IMR-90 (cell line): ENCODE data around the gene P2RY2. TPM values are rescaled to one million over a fixed set of nuclear protein-coding genes. Genes with fewer than 3 reads are reported as not detected.

ENCODE experiments used
- ATAC-seq: fragments of 200-7000 bp; cut with Tn5 transposase; 2 replicates; pipeline ENCODE4 v1.9.1; 2020; ENCODE audit warnings: low read depth, mild to moderate bottlenecking, moderate library complexity
- BruUV-seq: library from RNA; stranded (reverse); fragments of 400-500 nt; replicated peaks from 2 replicates; lab custom pipeline; 2021; lab: Mats Ljungman, UMichigan
- CTCF ChIA-PET: fragments of 300-600 bp; formaldehyde crosslinking; extraction: SDS; loops from one replicate; lab custom pipeline; 2021; ENCODE audit warnings: antibody characterized with exemption; lab: Yijun Ruan, JAX
- POLR2A ChIA-PET: fragments of 300-600 bp; sonication (Branson Sonifier 250); formaldehyde crosslinking; loops from one replicate; lab custom pipeline; 2022; ENCODE audit warnings: antibody characterized with exemption; ENCODE audit not compliant: unreplicated experiment; lab: Charles Lee
- DNase-seq: peaks from one replicate; pipeline ENCODE4 v3.0.0; 2013
- H2AFZ ChIP-seq: replicated peaks from 2 replicates; pipeline ENCODE3; 2013; ENCODE audit warnings: low read length, mild to moderate bottlenecking; ENCODE audit not compliant: poor library complexity
- H2AK5ac ChIP-seq: 2 replicates; pipeline ENCODE4 v1.6.1; 2013; ENCODE audit warnings: low read depth, low read length, inconsistent platforms
- H2AK9ac ChIP-seq: replicated peaks from 2 replicates; pipeline ENCODE3; 2013; ENCODE audit warnings: mild to moderate bottlenecking, low read depth, low read length, moderate library complexity; ENCODE audit not compliant: poor library complexity
- H2BK120ac ChIP-seq: 2 replicates; pipeline ENCODE4 v1.6.1; 2013; ENCODE audit warnings: low read depth, low read length, inconsistent platforms
- H2BK15ac ChIP-seq: 3 replicates; pipeline ENCODE4 v1.6.1; 2013; ENCODE audit warnings: low read depth, low read length, inconsistent platforms
- H2BK20ac ChIP-seq: 2 replicates; pipeline ENCODE4 v1.6.1; 2013; ENCODE audit warnings: low read depth, mild to moderate bottlenecking, inconsistent platforms, low read length, moderate library complexity
- H2BK5ac ChIP-seq: 2 replicates; pipeline ENCODE4 v1.6.1; 2013; ENCODE audit warnings: mild to moderate bottlenecking, low read depth, low read length, inconsistent platforms; ENCODE audit not compliant: poor library complexity, severe bottlenecking
- H3K14ac ChIP-seq: replicated peaks from 2 replicates; pipeline ENCODE4 v1.6.1; 2013; ENCODE audit warnings: low read depth, low read length, inconsistent platforms
- H3K18ac ChIP-seq: 2 replicates; pipeline ENCODE4 v1.6.1; 2013; ENCODE audit warnings: low read depth, low read length, control low read depth
- H3K23ac ChIP-seq: 2 replicates; pipeline ENCODE4 v1.6.1; 2013; ENCODE audit warnings: low read depth, low read length, inconsistent platforms
- H3K27ac ChIP-seq: 2 replicates; pipeline ENCODE4 v1.5.1; 2013; ENCODE audit warnings: mild to moderate bottlenecking, control low read depth, low read length; ENCODE audit not compliant: insufficient read depth
- H3K27me3 ChIP-seq: 2 replicates; pipeline ENCODE4 v1.6.1; 2013; ENCODE audit warnings: low read length; ENCODE audit not compliant: control insufficient read depth, insufficient read depth
- H3K36me3 ChIP-seq: 2 replicates; pipeline ENCODE4 v1.6.1; 2013; ENCODE audit warnings: low read length, mixed read lengths; ENCODE audit not compliant: control insufficient read depth, insufficient read depth
- H3K4ac ChIP-seq: 2 replicates; pipeline ENCODE4 v1.6.1; 2013; ENCODE audit warnings: low read depth, low read length, inconsistent platforms
- H3K4me1 ChIP-seq: 2 replicates; pipeline ENCODE4 v1.6.1; 2013; ENCODE audit warnings: low read length, mixed read lengths; ENCODE audit not compliant: control insufficient read depth, insufficient read depth
- H3K4me2 ChIP-seq: 2 replicates; pipeline ENCODE4 v1.6.1; 2013; ENCODE audit warnings: low read depth, mild to moderate bottlenecking, control low read depth, low read length, moderate library complexity
- H3K4me3 ChIP-seq: 2 replicates; pipeline ENCODE4 v1.5.1; 2013; ENCODE audit warnings: low read depth, mild to moderate bottlenecking, control low read depth, low read length, moderate library complexity; ENCODE audit not compliant: insufficient read depth
- H3K56ac ChIP-seq: 2 replicates; pipeline ENCODE4 v1.6.1; 2013; ENCODE audit warnings: low read length, inconsistent platforms; ENCODE audit not compliant: insufficient read depth; ENCODE audit errors: extremely low read depth
- H3K79me1 ChIP-seq, 2 experiments: 2 replicates each; pipeline ENCODE4 v1.6.1; 2013; ENCODE audit warnings: low read length in 2 of 2, inconsistent platforms in 1 of 2, low read depth in 1 of 2
- H3K9ac ChIP-seq: 2 replicates; pipeline ENCODE4 v1.6.1; 2013; ENCODE audit warnings: low read depth, low read length, control low read depth
- H3K9me1 ChIP-seq: 2 replicates; pipeline ENCODE4 v1.6.1; 2013; ENCODE audit warnings: low read length, inconsistent platforms; ENCODE audit not compliant: insufficient read depth
- H3K9me3 ChIP-seq: 2 replicates; pipeline ENCODE4 v1.6.1; 2013; ENCODE audit warnings: low read length; ENCODE audit not compliant: control insufficient read depth, insufficient read depth
- H4K20me1 ChIP-seq: 2 replicates; pipeline ENCODE4 v1.6.1; 2013; ENCODE audit warnings: low read length, inconsistent platforms; ENCODE audit not compliant: insufficient read depth
- H4K5ac ChIP-seq: 2 replicates; pipeline ENCODE4 v1.6.1; 2013; ENCODE audit warnings: mild to moderate bottlenecking, low read depth, low read length, control low read depth
- H4K8ac ChIP-seq, 2 experiments: 2 replicates each; pipeline ENCODE4 v1.6.1; 2013; ENCODE audit warnings: low read depth in 2 of 2, low read length in 2 of 2, control low read depth in 1 of 2, inconsistent platforms in 1 of 2
- H4K91ac ChIP-seq: 2 replicates; pipeline ENCODE4 v1.6.1; 2013; ENCODE audit warnings: low read depth, low read length, inconsistent platforms; ENCODE audit not compliant: insufficient read depth
- BHLHE40 ChIP-seq: fragments of 150-350 bp; IDR thresholded peaks from 2 replicates; pipeline ENCODE4 v1.6.1; 2016; ENCODE audit warnings: mild to moderate bottlenecking, low read depth, low read length
- CHD1 ChIP-seq: IDR thresholded peaks from 2 replicates; pipeline ENCODE4 v1.6.1; 2012; ENCODE audit warnings: low read depth, low read length, improper control_type of control experiment
- MAFK ChIP-seq: IDR thresholded peaks from 2 replicates; pipeline ENCODE4 v1.6.1; 2012; ENCODE audit warnings: low read depth, low read length, improper control_type of control experiment
- MXI1 ChIP-seq: IDR thresholded peaks from 2 replicates; pipeline ENCODE4 v1.6.1; 2012; ENCODE audit warnings: low read depth, mild to moderate bottlenecking, low read length, moderate library complexity, borderline replicate concordance
- RAD21 ChIP-seq: IDR thresholded peaks from 2 replicates; pipeline ENCODE4 v1.6.1; 2012; ENCODE audit warnings: low read length, improper control_type of control experiment
- RFX5 ChIP-seq: IDR thresholded peaks from 2 replicates; pipeline ENCODE4 v1.8.0; 2012; ENCODE audit warnings: low read depth, mild to moderate bottlenecking, low read length, moderate library complexity
- SMC3 ChIP-seq: fragments of 150-350 bp; IDR thresholded peaks from 2 replicates; pipeline ENCODE4 v1.6.1; 2016; ENCODE audit warnings: low read depth, mild to moderate bottlenecking, antibody characterized with exemption, low read length, moderate library complexity
- WGBS, 2 experiments: methylation state at CpG; one replicate each; pipeline versions ENCODE4 v1.1.5 to v1.1.7; 2013; ENCODE audit warnings: missing lambda C conversion rate in 2 of 2; ENCODE audit not compliant: insufficient read length in 1 of 2; ENCODE audit errors: extremely low coverage in 2 of 2; 5-methylcytosine and 5-hydroxymethylcytosine counted together
- dilution Hi-C: fragments of 300-500 bp; cut with HindIII; formaldehyde crosslinking; loops from one replicate; pipeline ENCODE4 v1.14.3; 2018; ENCODE audit warnings: low sequenced_read_pairs; ENCODE audit not compliant: unreplicated experiment
- in situ Hi-C: fragments of 300-500 bp; cut with MboI; formaldehyde crosslinking; loops from 3 replicates; pipeline ENCODE4 v1.14.3; 2019; ENCODE audit warnings: low sequenced_read_pairs, inconsistent platforms, mixed read lengths
- intact Hi-C: fragments of 100-400 bp; cut with micrococcal nuclease; formaldehyde crosslinking; loops from 2 replicates; pipeline ENCODE4 v1.10.0; 2022
- polyA plus RNA-seq, 3 experiments: library from polyadenylated mRNA; depleted of rRNA; stranded (reverse); fragments of >200 nt; gene quantifications; 2 replicates each; pipeline ENCODE4 v1.2.3, GENCODE V29; 2012; ENCODE audit warnings: low replicate concordance in 1 of 3
- total RNA-seq: library from RNA; depleted of rRNA; stranded (reverse); fragments of >200 nt; gene quantifications from 2 replicates; pipeline ENCODE4 v1.2.3, GENCODE V29; 2012

P2RY2 gene
- total and polyA plus RNA-seq, 2 of the 4 experiments (the other 2 are of a cell fraction) = not detected

DNA sequence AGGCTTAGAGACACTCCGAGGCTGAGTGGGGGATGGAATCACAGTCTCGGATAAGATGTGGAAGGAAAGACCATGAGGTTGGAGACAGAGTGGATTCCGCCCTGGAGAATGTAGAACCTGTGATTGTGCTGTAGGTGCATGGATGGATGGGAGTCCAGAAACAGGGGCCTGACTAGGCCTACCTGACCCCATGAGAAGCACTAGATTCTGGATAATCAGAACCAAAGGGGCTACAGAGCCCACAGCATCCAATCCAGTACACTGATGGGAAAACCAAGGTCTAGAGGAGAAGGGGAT lies 43.6 kb upstream of the P2RY2 start:
- H2BK5ac ChIP-seq = no peak overlapping the region
- H3K23ac ChIP-seq = no peak overlapping the region
- H3K79me1 ChIP-seq = no peaks in the 10 kb centered on the region
- H3K4ac ChIP-seq = no peak overlapping the region
- no peaks in the 10 kb centered on the region for H3K9me3 ChIP-seq
- H3K27me3 ChIP-seq = no peaks in the 10 kb centered on the region
- H4K91ac ChIP-seq = no peak overlapping the region
- no peak overlapping the region for H2BK20ac ChIP-seq
- H4K20me1 ChIP-seq = no peaks in the 10 kb centered on the region
- ATAC-seq = no peak
- intact Hi-C loops = no loop called here
- ChIA-PET CTCF (no interaction called here), POLR2A (no interaction called here)
- no peak for DNase-seq
- H2AK5ac ChIP-seq = no peak overlapping the region
- TF ChIP-seq CHD1 (no peak), RAD21 (no peak), MXI1 (no peak), MAFK (no peak), SMC3 (no peak), RFX5 (no peak), BHLHE40 (no peak)
- H3K27ac ChIP-seq = no peak overlapping the region
- WGBS, 2 experiments = 100% methylated on average over 3 of the region's 3 CpGs; no CpG with 5 or more reads in 1 of the 2 experiments
- H3K14ac ChIP-seq = no peak overlapping the region
- peaks cover 5% of the 10 kb centered on the region for H3K4me1 ChIP-seq
- H3K4me2 ChIP-seq = no peak overlapping the region
- H3K9me1 ChIP-seq = peaks cover 15% of the 10 kb centered on the region
- H2BK120ac ChIP-seq = no peak overlapping the region
- H3K9ac ChIP-seq = no peak overlapping the region
- H2AK9ac ChIP-seq = no peak overlapping the region
- H3K56ac ChIP-seq = no peak overlapping the region
- no peak overlapping the region for H3K4me3 ChIP-seq
- no peak overlapping the region for H2BK15ac ChIP-seq
- in situ Hi-C loops = no loop called here
- no peak overlapping the region for H2AFZ ChIP-seq
- H3K36me3 ChIP-seq = no peaks in the 10 kb centered on the region
- no peak overlapping the region for H3K18ac ChIP-seq
- dilution Hi-C loops = no loop called here
- H4K5ac ChIP-seq = no peak overlapping the region
- H4K8ac ChIP-seq = no peak overlapping the region
- BruUV-seq = no TSS peak
